ENCODE data around the gene JMJD6. TPM values are rescaled to one million over a fixed set of nuclear protein-coding genes. Genes with fewer than 3 reads are reported as not detected.
"Not testable (repeated sequence)": the region's sequence is repeated elsewhere in the genome, so short reads cannot be mapped to it uniquely, and the experiment has no call there.

The JMJD6 gene
- total RNA-seq, 1 donor from 2014 or later: 25.8 TPM

GRCh38 chr17:76715496-76715830 lies 10.9 kb downstream of the JMJD6 start:
- TF ChIP-seq CTCF (IDR thresholded peaks at IDR 0.05; ENCODE audit: insufficient read depth, low read length, poor library complexity, severe bottlenecking): no peak
- H3K36me3 ChIP-seq (ENCODE audit: control insufficient read depth, insufficient read depth, low read length): peaks cover 1% of the 10 kb centered on the region

GRCh38 chr17:76714822-76715495 lies 11.4 kb downstream of the JMJD6 start:
- no peak for DNase-seq (ENCODE audit: low read depth)
- Histone ChIP-seq H3K36me3 (ENCODE audit: control insufficient read depth, insufficient read depth, low read length) (peaks cover 1% of the 10 kb centered on the region), H3K4me3 (ENCODE audit: low read depth, low read length) (no peak overlapping the region), H3K27me3 (ENCODE audit: control insufficient read depth, insufficient read depth, low read length) (no peaks in the 10 kb centered on the region)
- peak; percentile 76 for TF ChIP-seq CTCF (IDR thresholded peaks at IDR 0.05; ENCODE audit: insufficient read depth, low read length, poor library complexity, severe bottlenecking)

More at GRCh38 chr17:76715496-76715830, 10.9 kb downstream of the JMJD6 start:
- no peak for DNase-seq (ENCODE audit: low read depth)
- Histone ChIP-seq H3K4me3 (ENCODE audit: low read depth, low read length) (no peak overlapping the region), H3K27me3 (ENCODE audit: control insufficient read depth, insufficient read depth, low read length) (no peaks in the 10 kb centered on the region)

- H3K36me3 ChIP-seq (ENCODE audit: control insufficient read depth, insufficient read depth, low read length): peaks cover 1% of the 10 kb centered on the region
- no peak overlapping the region for H3K4me3 ChIP-seq (ENCODE audit: low read depth, low read length)
- DNase-seq (ENCODE audit: low read depth): no peak
- no peak for TF ChIP-seq CTCF (IDR thresholded peaks at IDR 0.05; ENCODE audit: insufficient read depth, low read length, poor library complexity, severe bottlenecking)
- no peaks in the 10 kb centered on the region for H3K27me3 ChIP-seq (ENCODE audit: control insufficient read depth, insufficient read depth, low read length)
These were observed 12.1 kb downstream of the JMJD6 start for GRCh38 chr17:76714336-76714735.

- Histone ChIP-seq H3K27me3 (ENCODE audit: control insufficient read depth, insufficient read depth, low read length) (no peaks in the 10 kb centered on the region), H3K36me3 (ENCODE audit: control insufficient read depth, insufficient read depth, low read length) (peaks cover 1% of the 10 kb centered on the region), H3K4me3 (ENCODE audit: low read depth, low read length) (no peak overlapping the region)
- no peak for TF ChIP-seq CTCF (IDR thresholded peaks at IDR 0.05; ENCODE audit: insufficient read depth, low read length, poor library complexity, severe bottlenecking)
- DNase-seq (ENCODE audit: low read depth): no peak
These were observed 12.6 kb downstream of the JMJD6 start for GRCh38 chr17:76713765-76714164.

GRCh38 chr17:76712321-76712720 lies 14.1 kb downstream of the JMJD6 start:
- H3K4me3 ChIP-seq (ENCODE audit: low read depth, low read length); DNase-seq (ENCODE audit: low read depth); H3K36me3 ChIP-seq (ENCODE audit: control insufficient read depth, insufficient read depth, low read length); H3K27me3 ChIP-seq (ENCODE audit: control insufficient read depth, insufficient read depth, low read length): not testable (repeated sequence)

GRCh38 chr17:76710863-76711611 lies 15.4 kb downstream of the JMJD6 start, which contains the start of gene MXRA7:
Gene MXRA7 (minus strand): TSS chr17:76710965. CDS start chr17:76710946, 19 bp downstream.
- no peak for DNase-seq (ENCODE audit: low read depth)
- Histone ChIP-seq H3K27me3 (ENCODE audit: control insufficient read depth, insufficient read depth, low read length) (no peaks in the 10 kb centered on the region), H3K36me3 (ENCODE audit: control insufficient read depth, insufficient read depth, low read length) (no peaks in the 10 kb centered on the region), H3K4me3 (ENCODE audit: low read depth, low read length) (peak within 1 kb of the TSS; percentile 57)
- no peak for TF ChIP-seq CTCF (IDR thresholded peaks at IDR 0.05; ENCODE audit: insufficient read depth, low read length, poor library complexity, severe bottlenecking)

- DNase-seq (ENCODE audit: low read depth): not testable (repeated sequence)
These were observed 16.2 kb downstream of the JMJD6 start for GRCh38 chr17:76709951-76710862.

More at GRCh38 chr17:76709951-76710862, 16.2 kb downstream of the JMJD6 start:
- H3K36me3 ChIP-seq (ENCODE audit: control insufficient read depth, insufficient read depth, low read length); H3K27me3 ChIP-seq (ENCODE audit: control insufficient read depth, insufficient read depth, low read length): not testable (repeated sequence)
- peak overlapping the region; percentile 57 for H3K4me3 ChIP-seq (ENCODE audit: low read depth, low read length)
